CD14-positive monocyte (primary cell): ENCODE data around the gene FOCAD. TPM values are rescaled to one million over a fixed set of nuclear protein-coding genes. Genes with fewer than 3 reads are reported as not detected.

Experiments used
- DNase-seq, 3 donors: peaks; one replicate each; pipeline ENCODE4 v3.0.0-alpha.2; 2011 to 2022
- H2AFZ ChIP-seq: 2 replicates; pipeline ENCODE4 v1.6.0; 2012; ENCODE audit warnings: mild to moderate bottlenecking, low read depth, low read length, inconsistent platforms; ENCODE audit not compliant: insufficient read depth, poor library complexity, severe bottlenecking
- H3K27ac ChIP-seq, 2 donors: 1 replicate in 1 of 2; 2 replicates in 1 of 2; pipeline ENCODE4 v1.5.1; 2012 to 2013; ENCODE audit warnings: low read length in 2 of 2, control low read depth in 1 of 2, inconsistent platforms in 1 of 2, low read depth in 1 of 2, mild to moderate bottlenecking in 1 of 2
- H3K27me3 ChIP-seq, 2 donors: one replicate each; pipeline versions ENCODE4 v1.6.0 to v1.6.1; 2011 to 2013; ENCODE audit warnings: low read length in 2 of 2; ENCODE audit not compliant: control insufficient read depth in 2 of 2, insufficient read depth in 2 of 2
- H3K36me3 ChIP-seq, 2 donors: replicated peaks in 1 of 2; 1 replicate in 1 of 2; 2 replicates in 1 of 2; pipeline versions ENCODE4 v1.5.1 to v1.6.1; 2012 to 2013; ENCODE audit warnings: low read length in 2 of 2, control low read depth in 1 of 2, inconsistent platforms in 1 of 2, mild to moderate bottlenecking in 1 of 2; ENCODE audit not compliant: insufficient read depth in 2 of 2, control insufficient read depth in 1 of 2
- H3K4me1 ChIP-seq, 2 donors: 1 replicate in 1 of 2; 2 replicates in 1 of 2; pipeline versions ENCODE4 v1.5.1 to v1.6.1; 2012 to 2013; ENCODE audit warnings: low read length in 2 of 2, control low read depth in 1 of 2, inconsistent platforms in 1 of 2, mild to moderate bottlenecking in 1 of 2, moderate library complexity in 1 of 2; ENCODE audit not compliant: insufficient read depth in 2 of 2, control insufficient read depth in 1 of 2
- H3K4me2 ChIP-seq: replicated peaks from 2 replicates; pipeline ENCODE3; 2012; ENCODE audit warnings: low read length, moderate library complexity, mild to moderate bottlenecking; ENCODE audit not compliant: poor library complexity, severe bottlenecking; ENCODE audit errors: extremely low read depth
- H3K4me3 ChIP-seq, 3 experiments: fragments of 200-600 bp in 1 of 3; sonication (generic) in 1 of 3; replicated peaks in 1 of 3; 1 replicate in 2 of 3; 2 replicates in 1 of 3; pipeline ENCODE4 v1.5.1; 2011 to 2013; ENCODE audit warnings: low read length in 3 of 3, mild to moderate bottlenecking in 3 of 3, control low read depth in 2 of 3, low read depth in 2 of 3, inconsistent platforms in 1 of 3, moderate library complexity in 1 of 3
- H3K79me2 ChIP-seq: 2 replicates; pipeline ENCODE4 v1.6.0; 2012; ENCODE audit warnings: mild to moderate bottlenecking, control low read depth, inconsistent platforms, low read length, moderate library complexity; ENCODE audit not compliant: insufficient read depth
- H3K9ac ChIP-seq: 2 replicates; pipeline ENCODE4 v1.6.0; 2017; ENCODE audit warnings: low read length, mild to moderate bottlenecking; ENCODE audit not compliant: insufficient read depth, poor library complexity, severe bottlenecking
- H3K9me3 ChIP-seq, 2 donors: replicated peaks in 1 of 2; 1 replicate in 1 of 2; 2 replicates in 1 of 2; pipeline versions ENCODE4 v1.5.1 to v1.6.1; 2012 to 2013; ENCODE audit warnings: low read length in 2 of 2, control low read depth in 1 of 2; ENCODE audit not compliant: control insufficient read depth in 1 of 2, insufficient read depth in 1 of 2
- H4K20me1 ChIP-seq: 2 replicates; pipeline ENCODE4 v1.6.0; 2012; ENCODE audit warnings: mild to moderate bottlenecking, low read length, control low read depth, moderate library complexity; ENCODE audit not compliant: insufficient read depth
- H3K27ac Mint-ChIP-seq, 7 donors: one replicate each; pipeline ENCODE4 v1.8.0; 2020; ENCODE audit warnings: mild to moderate bottlenecking in 7 of 7, mixed read lengths in 7 of 7, moderate library complexity in 6 of 7, inconsistent platforms in 2 of 7
- H3K27me3 Mint-ChIP-seq, 3 donors: one replicate each; pipeline ENCODE4 v1.8.0; 2021 to 2022; ENCODE audit warnings: low read depth in 3 of 3, mild to moderate bottlenecking in 3 of 3, mixed read lengths in 3 of 3, moderate library complexity in 3 of 3, inconsistent platforms in 1 of 3
- H3K36me3 Mint-ChIP-seq, 2 donors: one replicate each; pipeline ENCODE4 v1.8.0; 2020; ENCODE audit warnings: mixed read lengths in 2 of 2, inconsistent platforms in 1 of 2, mild to moderate bottlenecking in 1 of 2
- H3K4me1 Mint-ChIP-seq: one replicate; pipeline ENCODE4 v1.8.0; 2020; ENCODE audit warnings: mild to moderate bottlenecking, mixed read lengths
- H3K4me3 Mint-ChIP-seq, 2 donors: one replicate each; pipeline ENCODE4 v1.8.0; 2020; ENCODE audit warnings: mild to moderate bottlenecking in 2 of 2, mixed read lengths in 2 of 2, moderate library complexity in 1 of 2
- H3K9me3 Mint-ChIP-seq, 7 donors: one replicate each; pipeline ENCODE4 v1.8.0; 2020 to 2022; ENCODE audit warnings: mixed read lengths in 7 of 7, mild to moderate bottlenecking in 6 of 7, moderate library complexity in 6 of 7, inconsistent platforms in 2 of 7
- CTCF ChIP-seq: fragments of 200-600 bp; IDR thresholded peaks from one replicate; pipeline ENCODE4 v1.8.0; 2022; ENCODE audit warnings: antibody characterized with exemption, mild to moderate bottlenecking
- WGBS: methylation state at CpG from one replicate; pipeline ENCODE4 v1.1.5; 2013; ENCODE audit warnings: missing lambda C conversion rate; ENCODE audit not compliant: insufficient coverage; 5-methylcytosine and 5-hydroxymethylcytosine counted together
- intact Hi-C, 2 donors: fragments of 100-400 bp; cut with micrococcal nuclease; formaldehyde crosslinking; loops; one replicate each; pipeline versions ENCODE4 v1.15.0 to v1.15.1; 2023
- polyA plus RNA-seq, 3 donors: library from polyadenylated mRNA; depleted of rRNA in 1 of 3; unstranded in 2 of 3; stranded (reverse) in 1 of 3; fragments of 300-500 nt in 2 of 3; fragments of >200 nt in 1 of 3; fragmentation: Illumina TruSeq in 2 of 3; gene quantifications; 1 replicate in 2 of 3; 2 replicates in 1 of 3; pipeline ENCODE4 v1.2.3, GENCODE V29; 2012 to 2021

FOCAD gene
- polyA plus RNA-seq, 3 donors = 4.9 to 6.3 (median 5.1) TPM

GRCh38 chr9:20904995-20905394 is 220.9 kb downstream of the FOCAD start:
- intact Hi-C loops = no loop called here
- no peak for DNase-seq
- 100% methylated on average over 1 of the region's 1 CpG for WGBS
- H3K4me3 ChIP-seq = no peak overlapping the region
- peaks cover 0 to 5% of the 10 kb centered on the region in 2 donors for H3K36me3 ChIP-seq
- Mint-ChIP-seq H3K4me3 (no peak overlapping the region), H3K4me1 (no peaks in the 10 kb centered on the region), H3K27ac (no peak overlapping the region), H3K27me3 (peaks cover 0 to 1% (median 0%) of the 10 kb centered on the region in 3 donors), H3K36me3 (peaks cover 3 to 5% of the 10 kb centered on the region in 2 donors), H3K9me3 (no peaks in the 10 kb centered on the region)
- H3K9ac ChIP-seq = no peak overlapping the region
- no peaks in the 10 kb centered on the region for H3K9me3 ChIP-seq
- TF ChIP-seq CTCF = no peak
- H4K20me1 ChIP-seq = no peaks in the 10 kb centered on the region
- no peaks in the 10 kb centered on the region for H3K79me2 ChIP-seq
- H2AFZ ChIP-seq = no peak overlapping the region
- H3K4me2 ChIP-seq = no peak overlapping the region
- no peaks in the 10 kb centered on the region for H3K27me3 ChIP-seq
- no peak overlapping the region for H3K27ac ChIP-seq
- no peaks in the 10 kb centered on the region for H3K4me1 ChIP-seq

- no peak for DNase-seq
- Histone ChIP-seq H3K79me2 (no peaks in the 10 kb centered on the region), H3K27me3 (no peaks in the 10 kb centered on the region), H2AFZ (no peak overlapping the region), H3K9ac (no peak overlapping the region), H3K9me3 (no peaks in the 10 kb centered on the region), H4K20me1 (no peaks in the 10 kb centered on the region), H3K4me3 (no peak overlapping the region), H3K36me3 (peaks cover 0 to 5% of the 10 kb centered on the region in 2 donors), H3K27ac (no peak overlapping the region), H3K4me2 (no peak overlapping the region), H3K4me1 (no peaks in the 10 kb centered on the region)
- no peaks in the 10 kb centered on the region for H3K9me3 Mint-ChIP-seq
- peaks cover 3 to 11% of the 10 kb centered on the region in 2 donors for H3K36me3 Mint-ChIP-seq
- WGBS = no CpG with 5 or more reads among the region's 1 CpG
- intact Hi-C loops = no loop called here
- H3K27ac Mint-ChIP-seq = no peak overlapping the region
- H3K27me3 Mint-ChIP-seq = no peaks in the 10 kb centered on the region
- no peaks in the 10 kb centered on the region for H3K4me1 Mint-ChIP-seq
- no peak for TF ChIP-seq CTCF
- no peak overlapping the region for H3K4me3 Mint-ChIP-seq
Observed at GRCh38 chr9:20906326-20906725, 222.3 kb downstream of the FOCAD start.
